GM21737 (cell line): ENCODE data around the gene RPL22.
A peak's percentile ranks its signal among the peaks of the same experiment; 100 is the strongest.

Experiments used
- ATAC-seq: cut with Tn5 transposase; IDR thresholded peaks from one replicate; pipeline ENCODE4 v1.9.1; 2021; ENCODE audit warnings: mild to moderate bottlenecking, moderate library complexity; ENCODE audit not compliant: unreplicated experiment

RPL22 gene

GRCh38 chr1:6205849-6206519 lies 6.6 kb upstream of the RPL22 start, which contains the start of gene RNF207:
Gene RNF207, plus strand, starts transcription at chr1:6206119. Its CDS starts 417 bp downstream, at chr1:6206536.
- ATAC-seq: peak; percentile 50

- no peak for ATAC-seq
Measured at GRCh38 chr1:6202256-6202655, 2.9 kb upstream of the RPL22 start.

- ATAC-seq: no peak
Measured at GRCh38 chr1:6200188-6200809, 904 bp upstream of the RPL22 start.

GRCh38 chr1:6198646-6199297 lies 623 bp downstream of the RPL22 start:
- no peak for ATAC-seq

- ATAC-seq: no peak
Measured at GRCh38 chr1:6197746-6198427, 1.5 kb downstream of the RPL22 start.

- no peak for ATAC-seq
Measured at GRCh38 chr1:6191968-6192367, 7.4 kb downstream of the RPL22 start.

- no peak for ATAC-seq
Measured at GRCh38 chr1:6188466-6188865, 10.9 kb downstream of the RPL22 start.

GRCh38 chr1:6185635-6186382 lies 13.6 kb downstream of the RPL22 start:
- ATAC-seq: no peak

GRCh38 chr1:6185151-6185550 lies 14.2 kb downstream of the RPL22 start:
- ATAC-seq: no peak

- no peak for ATAC-seq
Measured at GRCh38 chr1:6184083-6184783, 15.2 kb downstream of the RPL22 start.

- no peak for ATAC-seq
Measured at GRCh38 chr1:6183520-6183989, 15.8 kb downstream of the RPL22 start.

GRCh38 chr1:6181347-6181770 lies 18.0 kb downstream of the RPL22 start:
- ATAC-seq: no peak

- no peak for ATAC-seq
Measured at GRCh38 chr1:6180707-6181311, 18.6 kb downstream of the RPL22 start.

- no peak for ATAC-seq
Measured at GRCh38 chr1:6180268-6180706, 19.1 kb downstream of the RPL22 start, which contains the start of gene CHD5. Gene CHD5, minus strand, starts transcription at chr1:6180321. Its CDS starts 298 bp downstream, at chr1:6180023.

- no peak for ATAC-seq
Measured at GRCh38 chr1:6179564-6180175, 19.7 kb downstream of the RPL22 start.

- no peak for ATAC-seq
Measured at GRCh38 chr1:6178751-6179563, 20.4 kb downstream of the RPL22 start.

- no peak for ATAC-seq
Measured at GRCh38 chr1:6177681-6178380, 21.6 kb downstream of the RPL22 start.

GRCh38 chr1:6176779-6177178 lies 22.6 kb downstream of the RPL22 start:
- ATAC-seq: no peak
